WTC11 (cell line): ENCODE measurements around the gene C9orf40.

ENCODE experiments used
- ATF1 ChIP-seq: sonication (generic); formaldehyde crosslinking; IDR thresholded peaks from 2 replicates; pipeline ENCODE4 v1.8.1; 2023; ENCODE audit warnings: mild to moderate bottlenecking, moderate library complexity, missing genetic modification reagents
- ATF3 ChIP-seq: sonication (generic); formaldehyde crosslinking; conservative IDR thresholded peaks from 2 replicates; pipeline ENCODE4 v1.8.1; 2022; ENCODE audit warnings: mild to moderate bottlenecking, missing genetic modification reagents
- CTCF ChIP-seq: fragments of 200-600 bp; IDR thresholded peaks from 2 replicates; pipeline ENCODE4 v1.8.0; 2022; ENCODE audit warnings: antibody characterized with exemption
- IRF2 ChIP-seq: sonication (generic); formaldehyde crosslinking; IDR thresholded peaks from 2 replicates; pipeline ENCODE4 v1.8.0; 2022; ENCODE audit warnings: low read depth, missing genetic modification reagents, borderline replicate concordance
- KAT7 ChIP-seq: sonication (generic); formaldehyde crosslinking; IDR thresholded peaks from 2 replicates; pipeline ENCODE4 v1.8.1; 2023; ENCODE audit warnings: missing genetic modification reagents, mild to moderate bottlenecking, borderline replicate concordance

- no peak for TF ChIP-seq CTCF
- no peak for TF ChIP-seq KAT7 (CRISPR knock-in tag)
- no peak for TF ChIP-seq ATF1 (CRISPR knock-in tag)
- no peak for TF ChIP-seq ATF3 (CRISPR knock-in tag)
- TF ChIP-seq IRF2 (CRISPR knock-in tag), result no peak
These were observed 24.6 kb upstream of the C9orf40 start for GRCh38 chr9:74977287-74977686.
